GM18505 (cell line): Measurements from ENCODE around the gene UNC5A.

Source experiments
- ATAC-seq: cut with Tn5 transposase; IDR thresholded peaks from one replicate; pipeline ENCODE4 v1.9.1; 2021; ENCODE audit not compliant: unreplicated experiment
- POLR2A ChIP-seq: IDR thresholded peaks from 4 replicates; pipeline ENCODE4 v1.6.1; 2011; ENCODE audit warnings: borderline replicate concordance; ENCODE audit not compliant: insufficient read depth, insufficient read length; ENCODE audit errors: extremely low read depth

Gene UNC5A

GRCh38 chr5:176899296-176899891, 89.0 kb downstream of the UNC5A start, which contains the start of gene HK3:
TSS of gene HK3 (minus strand) at chr5:176899346. CDS start at chr5:176896159, 3,187 bp downstream.
- TF ChIP-seq POLR2A = no peak
- no peak for ATAC-seq

- no peak for TF ChIP-seq POLR2A
- ATAC-seq = no peak
Observed at GRCh38 chr5:176899946-176900779, 89.8 kb downstream of the UNC5A start.

- no peak for TF ChIP-seq POLR2A
- ATAC-seq = no peak
Observed at GRCh38 chr5:176900780-176901204, 90.4 kb downstream of the UNC5A start.

GRCh38 chr5:176901260-176902101, 91.1 kb downstream of the UNC5A start:
- ATAC-seq = no peak
- TF ChIP-seq POLR2A = no peak

GRCh38 chr5:176902102-176902814, 91.9 kb downstream of the UNC5A start:
- no peak for ATAC-seq
- TF ChIP-seq POLR2A = no peak

- TF ChIP-seq POLR2A = no peak
- ATAC-seq = no peak
Observed at GRCh38 chr5:176902911-176903664, 92.7 kb downstream of the UNC5A start.

GRCh38 chr5:176904276-176904675, 93.9 kb downstream of the UNC5A start:
- no peak for TF ChIP-seq POLR2A
- ATAC-seq = no peak

- ATAC-seq = no peak
- TF ChIP-seq POLR2A = no peak
Observed at GRCh38 chr5:176906126-176906525, 95.8 kb downstream of the UNC5A start.

GRCh38 chr5:176906796-176907195, 96.4 kb downstream of the UNC5A start:
- no peak for ATAC-seq
- TF ChIP-seq POLR2A = no peak

- TF ChIP-seq POLR2A = no peak
- no peak for ATAC-seq
Observed at GRCh38 chr5:176908675-176909368, 98.5 kb downstream of the UNC5A start.

GRCh38 chr5:176912115-176912514, 101.8 kb downstream of the UNC5A start:
- ATAC-seq = no peak
- TF ChIP-seq POLR2A = no peak

GRCh38 chr5:176915906-176916305, 105.5 kb downstream of the UNC5A start:
- no peak for ATAC-seq
- TF ChIP-seq POLR2A = no peak

GRCh38 chr5:176916337-176916736, 106.0 kb downstream of the UNC5A start:
- no peak for TF ChIP-seq POLR2A
- no peak for ATAC-seq
